K562 (cell line): ENCODE measurements around the gene TRAPPC2B. TPM values are rescaled to one million over a fixed set of nuclear protein-coding genes. Genes with fewer than 3 reads are reported as not detected.

ENCODE experiments used
- ATAC-seq: fragments of 200-7000 bp; cut with Tn5 transposase; 3 replicates; pipeline ENCODE4 v1.9.1; 2020; ENCODE audit warnings: moderate library complexity
- BruUV-seq: library from RNA; stranded (reverse); fragments of 400-500 nt; replicated peaks from 2 replicates; lab custom pipeline; 2021; lab: Mats Ljungman, UMichigan
- CTCF ChIA-PET: fragments of 300-600 bp; formaldehyde crosslinking; extraction: SDS; loops from one replicate; lab custom pipeline; 2021; ENCODE audit warnings: low intra/inter-chr PET ratio; lab: Yijun Ruan, JAX
- POLR2A ChIA-PET: fragments of 300-600, 350-650 bp; sonication (Branson Sonifier 250); formaldehyde crosslinking; extraction: SDS; loops from one replicate; lab custom pipeline; 2021; ENCODE audit warnings: antibody characterized with exemption, inconsistent platforms; lab: Yijun Ruan, JAX
- DNase-seq, 4 experiments: peaks; one replicate each; pipeline versions ENCODE4 v3.0.0 to v3.0.0-alpha.2; 2011 to 2018; ENCODE audit warnings: low spot score in 3 of 4, mixed read lengths in 3 of 4; ENCODE audit errors: extremely low read depth in 1 of 4
- FAIRE-seq: peaks from 2 replicates; lab custom pipeline; 2011; peaks lifted over from hg19 to GRCh38; lab: Jason Lieb, UNC
- H2AFZ ChIP-seq: 2 replicates; pipeline ENCODE4 v1.6.0; 2011; ENCODE audit warnings: low read depth, low read length, control low read depth, inconsistent platforms
- H3K27ac ChIP-seq: fragments of 200-600 bp; 3 replicates; pipeline ENCODE4 v1.8.0; 2011; ENCODE audit warnings: low read depth, mild to moderate bottlenecking, control low read depth, inconsistent platforms, low read length, moderate library complexity, mixed read lengths; ENCODE audit errors: extremely low read depth
- H3K27me3 ChIP-seq, 2 experiments: fragments of 300-600 bp in 1 of 2; 2 replicates in 1 of 2; 3 replicates in 1 of 2; pipeline versions ENCODE4 v1.6.0 to v1.8.0; 2011; ENCODE audit warnings: inconsistent platforms in 2 of 2, low read length in 2 of 2, mild to moderate bottlenecking in 1 of 2, mixed read lengths in 1 of 2, moderate library complexity in 1 of 2; ENCODE audit not compliant: control insufficient read depth in 2 of 2, insufficient read depth in 2 of 2
- H3K36me3 ChIP-seq: fragments of 300-600 bp; 3 replicates; pipeline ENCODE4 v1.8.0; 2011; ENCODE audit warnings: mild to moderate bottlenecking, low read length, inconsistent platforms; ENCODE audit not compliant: control insufficient read depth, insufficient read depth
- H3K4me1 ChIP-seq, 2 experiments: fragments of 200-600 bp in 1 of 2; replicated peaks in 1 of 2; 2 replicates in 1 of 2; 3 replicates in 1 of 2; pipeline versions ENCODE4 v1.5.1 to v1.8.0; 2011; ENCODE audit warnings: inconsistent platforms in 2 of 2, low read length in 2 of 2, mild to moderate bottlenecking in 1 of 2, mixed read lengths in 1 of 2, moderate library complexity in 1 of 2; ENCODE audit not compliant: control insufficient read depth in 2 of 2, insufficient read depth in 2 of 2
- H3K4me2 ChIP-seq: 2 replicates; pipeline ENCODE4 v1.6.1; 2011; ENCODE audit warnings: low read length, control low read depth, inconsistent platforms, mixed read lengths; ENCODE audit not compliant: insufficient read depth
- H3K4me3 ChIP-seq: fragments of 200-600 bp; sonication (generic), shearing (Covaris generic); 2 replicates; pipeline ENCODE4 v1.5.1; 2016; ENCODE audit warnings: control low read depth, inconsistent platforms
- H3K79me2 ChIP-seq: fragments of 200-600 bp; 3 replicates; pipeline ENCODE4 v1.8.0; 2011; ENCODE audit warnings: low read length, inconsistent platforms; ENCODE audit not compliant: control insufficient read depth, insufficient read depth
- H3K9ac ChIP-seq, 2 experiments: 2 replicates each; pipeline versions ENCODE4 v1.6.0 to v1.6.1; 2011; ENCODE audit warnings: low read depth in 2 of 2, low read length in 2 of 2, control low read depth in 1 of 2, inconsistent platforms in 1 of 2, mild to moderate bottlenecking in 1 of 2, mixed read lengths in 1 of 2; ENCODE audit not compliant: insufficient read depth in 1 of 2
- H3K9me1 ChIP-seq: one replicate; pipeline ENCODE4 v1.6.0; 2011; ENCODE audit warnings: inconsistent platforms, mild to moderate bottlenecking, low read length, moderate library complexity; ENCODE audit not compliant: control insufficient read depth, insufficient read depth
- H3K9me3 ChIP-seq: replicated peaks from 2 replicates; pipeline ENCODE4 v1.5.1; 2011; ENCODE audit warnings: low read depth, low read length, inconsistent platforms; ENCODE audit not compliant: control insufficient read depth, insufficient read depth
- H4K20me1 ChIP-seq: replicated peaks from 2 replicates; pipeline ENCODE4 v1.6.1; 2011; ENCODE audit warnings: low read length, inconsistent platforms, mixed read lengths; ENCODE audit not compliant: control insufficient read depth, insufficient read depth
- ASH1L ChIP-seq: fragments of 450-650 bp; IDR thresholded peaks from 2 replicates; pipeline ENCODE4 v1.6.1; 2018; ENCODE audit warnings: borderline replicate concordance, mild to moderate bottlenecking, low read depth; ENCODE audit not compliant: partially characterized antibody
- C11orf30 ChIP-seq: fragments of 450-650 bp; IDR thresholded peaks from 2 replicates; pipeline ENCODE4 v1.6.1; 2016; ENCODE audit warnings: low read depth, mild to moderate bottlenecking
- ESRRB ChIP-seq: fragments of 250-450 bp; sonication (Bioruptor Pico); IDR thresholded peaks from 2 replicates; pipeline ENCODE4 v1.5.0; 2020; ENCODE audit warnings: mild to moderate bottlenecking, moderate library complexity, borderline replicate concordance
- KLF13 ChIP-seq: fragments of 450-650 bp; IDR thresholded peaks from 2 replicates; pipeline ENCODE4 v1.6.1; 2016; ENCODE audit warnings: missing genetic modification characterization, low read depth, mild to moderate bottlenecking, missing compliant biosample characterization, moderate library complexity, borderline replicate concordance
- MAFF ChIP-seq: IDR thresholded peaks from 2 replicates; pipeline ENCODE4 v1.6.1; 2012; ENCODE audit warnings: low read length, improper control_type of control experiment
- MAFG ChIP-seq: fragments of 450-650 bp; conservative IDR thresholded peaks from 2 replicates; pipeline ENCODE4 v1.6.1; 2016; ENCODE audit warnings: missing genetic modification characterization, missing compliant biosample characterization
- MAFK ChIP-seq: IDR thresholded peaks from 2 replicates; pipeline ENCODE4 v1.6.1; 2011; ENCODE audit warnings: low read length, improper control_type of control experiment
- RBM15 ChIP-seq: fragments of 200-400 bp; formaldehyde crosslinking; IDR thresholded peaks from 2 replicates; pipeline ENCODE4 v1.6.1; 2018; ENCODE audit warnings: mild to moderate bottlenecking, low read length, moderate library complexity; ENCODE audit not compliant: insufficient read depth
- TCF3 ChIP-seq: sonication (generic); formaldehyde crosslinking; IDR thresholded peaks from 2 replicates; pipeline ENCODE4 v1.4.0; 2020; ENCODE audit warnings: mild to moderate bottlenecking, missing genetic modification reagents
- ZNF311 ChIP-seq: fragments of 250-450 bp; sonication (Bioruptor Pico); IDR thresholded peaks from 2 replicates; pipeline ENCODE4 v1.4.0; 2020; ENCODE audit warnings: mild to moderate bottlenecking, moderate library complexity
- ZNF316 ChIP-seq: fragments of 450-650 bp; IDR thresholded peaks from 2 replicates; pipeline ENCODE4 v1.6.1; 2016
- WGBS: fragments of 100-300 bp; shearing (Covaris generic); methylation state at CpG from one replicate; pipeline ENCODE4 v1.1.6; 2016; ENCODE audit warnings: low coverage, mixed read lengths; ENCODE audit not compliant: insufficient coverage; ENCODE audit errors: missing lambda C conversion rate; 5-methylcytosine and 5-hydroxymethylcytosine counted together
- in situ Hi-C: fragments of 300-500 bp; cut with MboI; formaldehyde crosslinking; loops from 4 replicates; pipeline ENCODE4 v1.15.0; 2018; ENCODE audit warnings: inconsistent platforms, mixed read lengths
- intact Hi-C: fragments of 100-400 bp; cut with micrococcal nuclease; formaldehyde crosslinking; loops from 2 replicates; pipeline ENCODE4 v1.14.2; 2022
- polyA plus RNA-seq, 8 experiments: library from polyadenylated mRNA; depleted of rRNA in 4 of 8; stranded (reverse) in 5 of 8; unstranded in 3 of 8; fragments of >200 nt; fragmentation: Nextera tagmentation in 2 of 8; fragmentation: Illumina TruSeq in 1 of 8; extraction: Ambion mirVana in 2 of 8; extraction: Trizol in 1 of 8; gene quantifications; 2 replicates each; pipeline versions ENCODE4 v1.2.1 to v1.2.3, GENCODE V29; 2011 to 2014; ENCODE audit warnings: inconsistent platforms in 1 of 8, missing spikeins in 1 of 8
- total RNA-seq, 7 experiments: library from RNA; depleted of rRNA in 6 of 7; stranded (reverse); fragments of >200 nt in 6 of 7; fragmentation: Illumina TruSeq in 2 of 7; extraction: Trizol in 2 of 7; gene quantifications; 2 replicates each; pipeline versions ENCODE4 v1.2.1 to v1.2.3, GENCODE V29; 2011 to 2021; ENCODE audit warnings: low replicate concordance in 1 of 7
- TF ChIP-seq, protein P1 (sequence below): IDR thresholded peaks from 2 replicates; pipeline ENCODE4 v1.6.1; 2011; ENCODE audit not compliant: insufficient read length; ENCODE audit errors: extremely low read depth

Gene TRAPPC2B
- total and polyA plus RNA-seq, 9 of the 15 experiments (the other 6 are each of a cell fraction or from before 2014, with no cell fraction given) = 2.2 to 20.4 (median 4.6) TPM

DNA sequence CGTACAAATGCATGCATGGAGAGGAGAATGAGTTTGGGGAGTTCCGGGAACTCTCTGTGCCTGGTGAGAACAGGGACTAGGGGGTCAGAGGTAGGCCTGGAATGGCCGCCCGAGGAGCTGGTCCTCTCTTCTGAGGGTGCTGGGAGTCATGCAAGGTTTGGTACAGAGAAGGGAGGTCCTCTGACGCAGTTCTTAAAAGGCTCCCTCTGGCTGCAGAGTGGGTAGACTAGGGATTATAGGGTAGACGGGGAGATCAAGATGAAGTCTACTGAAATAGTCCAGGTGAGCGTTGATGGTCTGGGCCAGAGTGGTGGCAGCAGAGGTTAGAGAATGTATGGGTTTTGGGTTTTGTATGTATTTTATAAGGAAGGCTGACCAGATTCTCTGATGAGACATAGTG, 11.5 kb upstream of the TRAPPC2B start (continued):
- TF ChIP-seq ESRRB (CRISPR knock-in tag) = no peak

DNA sequence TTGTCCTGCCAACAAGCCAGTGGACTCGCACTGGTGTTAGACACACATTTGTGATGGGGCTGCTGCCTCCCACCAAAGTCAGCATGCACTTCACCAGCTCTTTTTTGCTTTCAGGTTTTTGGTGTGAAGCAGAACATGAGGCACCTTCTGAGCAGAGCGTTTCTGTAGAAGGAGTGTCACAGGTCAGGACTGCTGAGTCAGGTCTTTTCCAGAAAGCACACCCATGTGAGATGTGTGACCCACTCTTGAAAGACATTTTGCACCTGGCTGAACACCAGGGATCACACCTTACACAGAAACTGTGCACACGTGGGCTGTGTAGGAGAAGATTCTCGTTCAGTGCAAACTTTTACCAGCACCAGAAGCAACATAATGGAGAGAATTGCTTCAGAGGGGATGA, 7.4 kb upstream of the TRAPPC2B start:
- CTCF ChIA-PET = no interaction called here
- Histone ChIP-seq H3K9me1 (no peaks in the 10 kb centered on the region), H3K4me1 (peaks cover 3 to 7% of the 10 kb centered on the region in 2 experiments; a peak in 3 of 5 replicates), H3K9ac (no peak overlapping the region), H3K79me2 (peaks cover 15% of the 10 kb centered on the region), H3K36me3 (peaks cover 32% of the 10 kb centered on the region), H3K4me3 (no peak overlapping the region), H3K27ac (no peak overlapping the region), H2AFZ (no peak overlapping the region), H3K27me3 (no peaks in the 10 kb centered on the region), H4K20me1 (no peaks in the 10 kb centered on the region), H3K9me3 (no peaks in the 10 kb centered on the region; the same call in 1 of the 2 replicates), H3K4me2 (no peak overlapping the region)
- intact Hi-C loops (no loop called here), in situ Hi-C loops (no loop called here)
- TF ChIP-seq RBM15 = no peak
- peak; percentile 63 for TF ChIP-seq ZNF316
- no peak for TF ChIP-seq KLF13 (tag)
- TF ChIP-seq MAFK = peak; percentile 83
- TF ChIP-seq MAFF = peak; percentile 78
- TF ChIP-seq TCF3 = no peak
- no peak for TF ChIP-seq ZNF311 (CRISPR knock-in tag)
- no peak for TF ChIP-seq ASH1L
- peak; percentile 66 for TF ChIP-seq MAFG (tag)
- TF ChIP-seq, protein P1, sequence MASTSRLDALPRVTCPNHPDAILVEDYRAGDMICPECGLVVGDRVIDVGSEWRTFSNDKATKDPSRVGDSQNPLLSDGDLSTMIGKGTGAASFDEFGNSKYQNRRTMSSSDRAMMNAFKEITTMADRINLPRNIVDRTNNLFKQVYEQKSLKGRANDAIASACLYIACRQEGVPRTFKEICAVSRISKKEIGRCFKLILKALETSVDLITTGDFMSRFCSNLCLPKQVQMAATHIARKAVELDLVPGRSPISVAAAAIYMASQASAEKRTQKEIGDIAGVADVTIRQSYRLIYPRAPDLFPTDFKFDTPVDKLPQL = no peak
- TF ChIP-seq C11orf30 = peak; percentile 66
- ATAC-seq (no peak), FAIRE-seq (no peak), DNase-seq (no peak)
- POLR2A ChIA-PET = no interaction called here
- BruUV-seq = no TSS peak
- WGBS = 36% methylated on average over 4 of the region's 4 CpGs
